Bronchial epithelial cell (primary cell): Measurements from ENCODE around the gene STK32C. TPM values are rescaled to one million over a fixed set of nuclear protein-coding genes. Genes with fewer than 3 reads are reported as not detected.

ENCODE experiments used
- DNase-seq: peaks from one replicate; pipeline ENCODE4 v3.0.0-alpha.2; 2010; ENCODE audit warnings: low read depth
- FAIRE-seq: peaks from 2 replicates; lab custom pipeline; 2011; peaks lifted over from hg19 to GRCh38; lab: Jason Lieb, UNC
- H3K27me3 ChIP-seq: 2 replicates; pipeline ENCODE4 v1.5.1; 2011; ENCODE audit warnings: low read length; ENCODE audit not compliant: control insufficient read depth, insufficient read depth
- H3K36me3 ChIP-seq: 2 replicates; pipeline ENCODE4 v1.5.1; 2011; ENCODE audit warnings: low read length; ENCODE audit not compliant: control insufficient read depth, insufficient read depth
- H3K4me3 ChIP-seq: 2 replicates; pipeline ENCODE4 v1.5.1; 2011; ENCODE audit warnings: mild to moderate bottlenecking, low read depth, low read length, control low read depth
- CTCF ChIP-seq: IDR thresholded peaks from 2 replicates; pipeline ENCODE4 v1.5.1; 2011; ENCODE audit warnings: mild to moderate bottlenecking, moderate library complexity, low read length, control low read depth, inconsistent platforms; ENCODE audit not compliant: insufficient read depth, severe bottlenecking
- total RNA-seq: library from RNA; depleted of rRNA; stranded (reverse); fragments of >200 nt; gene quantifications from 2 replicates; pipeline ENCODE4 v1.2.1, GENCODE V29; 2014

STK32C gene
- total RNA-seq, 1 donor from 2014 or later: 9.7 TPM

GRCh38 chr10:132168571-132169030 lies 139.1 kb downstream of the STK32C start:
- no peak for DNase-seq
- no peak for TF ChIP-seq CTCF
- Histone ChIP-seq H3K36me3 (no peaks in the 10 kb centered on the region), H3K27me3 (no peaks in the 10 kb centered on the region), H3K4me3 (no peak overlapping the region)
- no peak for FAIRE-seq

GRCh38 chr10:132167976-132168375 lies 139.8 kb downstream of the STK32C start:
- Histone ChIP-seq H3K27me3 (no peaks in the 10 kb centered on the region), H3K4me3 (no peak overlapping the region), H3K36me3 (no peaks in the 10 kb centered on the region)
- DNase-seq (no peak), FAIRE-seq (no peak)
- no peak for TF ChIP-seq CTCF

- no peak for FAIRE-seq
Measured at GRCh38 chr10:132167041-132167674, 140.6 kb downstream of the STK32C start.

GRCh38 chr10:132166216-132166950 lies 141.4 kb downstream of the STK32C start:
- DNase-seq (no peak), FAIRE-seq (no peak)
- Histone ChIP-seq H3K4me3 (no peak overlapping the region), H3K27me3 (no peaks in the 10 kb centered on the region), H3K36me3 (no peaks in the 10 kb centered on the region)
- TF ChIP-seq CTCF: no peak

More at GRCh38 chr10:132167041-132167674, 140.6 kb downstream of the STK32C start:
- Histone ChIP-seq H3K4me3 (no peak overlapping the region), H3K36me3 (no peaks in the 10 kb centered on the region), H3K27me3 (no peaks in the 10 kb centered on the region)
- no peak for DNase-seq
- TF ChIP-seq CTCF: no peak

- FAIRE-seq (no peak), DNase-seq (no peak)
- Histone ChIP-seq H3K27me3 (no peaks in the 10 kb centered on the region), H3K4me3 (no peak overlapping the region), H3K36me3 (no peaks in the 10 kb centered on the region)
- no peak for TF ChIP-seq CTCF
Measured at GRCh38 chr10:132165416-132165980, 142.3 kb downstream of the STK32C start.
